Measurements from ENCODE around the gene SEPTIN1. TPM values are rescaled to one million over a fixed set of nuclear protein-coding genes. Genes with fewer than 3 reads are reported as not detected.

SEPTIN1 gene
- total and polyA plus RNA-seq, 2 of the 13 experiments (the other 11 are each of a cell fraction or from before 2014, with no cell fraction given), result 0.18 to 0.67 TPM

- TF ChIP-seq ZBTB40 (IDR thresholded peaks at IDR 0.05) (no peak), ZBTB40 (CRISPR knock-in tag; IDR thresholded peaks at IDR 0.05) (peak; percentile 8; the same call in 1 of the 2 replicates), ATF4 (CRISPR knock-in tag; IDR thresholded peaks at IDR 0.05) (no peak), REST (IDR thresholded peaks at IDR 0.05; ENCODE audit: borderline replicate concordance in 1 of 2, low read depth in 1 of 2, low read length in 2 of 2) (no peak), FOXP4 (CRISPR knock-in tag; IDR thresholded peaks at IDR 0.05) (0 out of 2 replicates have a peak, but pooled peaks have one; percentile 17), ARHGAP35 (CRISPR knock-in tag; IDR thresholded peaks at IDR 0.05; ENCODE audit: borderline replicate concordance) (no peak), PRPF4 (IDR thresholded peaks at IDR 0.05; ENCODE audit: low read depth, low read length, poor library complexity, severe bottlenecking) (peak; percentile 71), NCOA1 (CRISPR knock-in tag; IDR thresholded peaks at IDR 0.05) (0 out of 2 replicates have a peak, but pooled peaks have one; percentile 40), NONO (IDR thresholded peaks at IDR 0.05) (no peak), NONO (CRISPR knock-in tag; conservative IDR thresholded peaks at IDR 0.05) (no peak), PHB2 (IDR thresholded peaks at IDR 0.05; ENCODE audit: partially characterized antibody) (no peak)
Measured at GRCh38 chr16:30409125-30410060, 27.0 kb upstream of the SEPTIN1 start (continued).
